NCI-H146 (cell line): ENCODE measurements around the gene DGKH.
"Not testable (repeated sequence)": the region's sequence is repeated elsewhere in the genome, so short reads cannot be mapped to it uniquely, and the experiment has no call there.

Experiments
- DNase-seq: peaks from one replicate; lab custom pipeline; 2025; lab: John Stamatoyannopoulos, UW

The DGKH gene

GRCh38 chr13:42071672-42072419 is 23.4 kb downstream of the DGKH start:
- peak; percentile 53 for DNase-seq

- no peak for DNase-seq
These were observed 25.2 kb downstream of the DGKH start for GRCh38 chr13:42073683-42074082.

DNA sequence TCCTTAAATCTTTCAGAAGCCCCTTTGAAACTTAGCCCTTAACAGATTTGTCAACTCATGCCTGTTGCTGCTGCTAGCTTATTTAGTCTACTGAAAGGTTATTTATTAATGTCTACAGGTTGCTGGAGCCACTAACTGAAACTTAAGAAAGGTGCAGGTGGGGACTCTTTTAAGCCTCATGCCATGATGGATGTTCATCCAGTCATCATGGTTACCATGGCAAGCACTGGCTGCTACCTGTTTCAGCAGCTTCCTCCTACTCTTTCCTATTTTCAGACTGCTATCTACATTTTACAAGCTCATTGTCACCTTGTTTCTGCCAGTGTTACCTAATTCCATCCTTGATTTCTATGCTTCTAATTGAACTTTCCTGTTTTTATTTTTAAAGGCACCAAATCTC is 27.1 kb downstream of the DGKH start:
- no peak for DNase-seq

DNA sequence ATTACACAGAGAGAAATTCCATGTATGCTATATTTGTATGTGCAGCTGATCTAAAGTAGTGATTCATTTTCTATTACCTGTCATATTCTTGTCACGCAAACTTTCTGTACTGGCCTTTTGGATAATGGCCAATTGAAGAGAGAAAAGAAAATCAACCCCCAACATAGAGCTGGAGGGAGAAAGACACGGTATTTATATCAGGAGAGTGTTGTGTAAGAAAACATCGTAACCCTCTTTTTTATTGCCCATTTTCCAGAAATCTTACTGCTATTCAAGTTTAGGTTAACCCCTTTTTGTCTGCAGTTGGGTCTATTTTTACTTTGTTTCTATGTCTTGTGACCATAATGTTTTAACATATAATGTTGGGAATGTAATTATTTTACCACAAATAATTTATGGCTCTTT is 27.9 kb downstream of the DGKH start:
- DNase-seq, result no peak

DNA sequence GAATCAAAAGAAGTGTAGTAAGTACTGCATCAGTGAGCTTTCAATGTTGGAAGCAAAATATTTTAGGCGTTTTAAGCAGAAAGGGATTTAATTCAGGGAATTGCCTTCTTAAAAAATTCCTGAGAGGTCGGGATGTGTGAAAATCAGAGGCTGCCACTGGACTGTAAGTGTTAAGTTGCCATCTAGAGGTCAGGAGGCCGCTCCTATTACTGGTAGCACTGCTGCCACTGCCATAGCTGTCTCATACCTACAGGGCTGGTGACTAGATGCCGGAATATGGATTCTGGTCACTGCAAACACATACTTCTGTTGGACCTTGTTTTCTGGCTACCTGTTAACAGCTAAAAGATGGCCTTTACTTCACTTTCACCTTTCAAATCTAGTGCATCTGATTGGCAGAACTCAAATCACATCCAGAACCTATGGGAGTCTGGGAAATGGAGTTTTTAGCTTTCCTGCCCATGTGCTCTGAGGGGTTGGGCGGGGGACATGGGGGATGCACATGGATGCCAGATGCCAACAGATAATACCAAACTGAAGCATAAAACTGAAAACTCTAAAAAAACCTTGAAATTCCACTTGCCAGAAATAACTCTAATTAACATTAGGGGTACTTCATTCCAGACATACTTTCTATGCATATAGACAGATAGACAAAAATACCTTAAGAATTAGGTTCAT is 29.8 kb downstream of the DGKH start:
- DNase-seq, result no peak

DNA sequence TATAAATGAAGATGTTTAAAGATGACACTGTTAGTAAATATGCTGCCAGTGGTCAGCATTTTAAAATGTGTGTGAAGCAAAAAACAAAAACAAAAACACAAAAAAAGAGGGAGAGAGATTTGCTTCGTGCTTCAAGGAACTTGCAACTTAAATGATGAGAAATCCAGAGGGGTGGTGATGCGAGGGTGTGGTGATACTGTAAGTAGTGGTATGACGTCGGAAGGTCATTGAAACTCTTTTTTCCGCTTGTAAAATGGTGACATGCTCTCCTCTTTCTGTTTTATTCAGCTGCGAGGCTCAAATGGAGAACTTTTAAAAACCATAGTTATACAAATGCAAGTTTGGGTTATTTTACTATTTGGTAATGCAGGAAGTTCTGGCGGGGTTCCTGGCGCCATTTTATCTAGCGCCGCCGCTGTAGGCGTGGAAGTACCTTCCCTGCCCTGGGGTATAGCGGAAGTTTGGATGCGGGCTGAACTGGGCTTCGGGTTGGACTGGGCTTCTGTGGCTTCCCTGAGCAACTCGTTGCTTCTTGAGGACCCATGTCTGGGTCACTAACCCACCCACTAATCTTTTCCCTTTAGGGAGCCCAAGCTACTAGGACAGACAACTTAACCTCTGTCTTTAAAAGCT is 34.8 kb downstream of the DGKH start:
- no peak for DNase-seq

- DNase-seq, result no peak
These were observed 36.3 kb downstream of the DGKH start for GRCh38 chr13:42084722-42085121.

DNA sequence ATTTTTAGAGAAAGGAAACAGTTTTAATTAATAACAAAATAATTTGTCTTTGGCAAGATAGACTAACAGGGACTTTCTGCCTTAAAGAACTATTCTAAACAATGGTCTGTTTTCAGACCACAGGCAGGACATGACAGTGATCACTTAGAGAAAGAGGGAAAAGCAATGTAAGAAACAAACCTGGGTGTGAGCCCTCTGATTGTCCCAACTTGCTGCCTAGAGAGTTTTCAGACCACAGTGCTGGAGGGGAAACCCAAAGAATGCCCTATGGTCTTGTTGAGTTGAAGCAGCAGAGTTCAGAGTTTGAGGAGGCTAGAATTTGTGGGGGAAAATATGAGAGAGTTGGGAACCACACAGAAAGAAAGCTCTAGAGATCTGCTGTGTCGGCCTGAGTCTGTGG is 38.1 kb downstream of the DGKH start:
- no peak for DNase-seq

DNA sequence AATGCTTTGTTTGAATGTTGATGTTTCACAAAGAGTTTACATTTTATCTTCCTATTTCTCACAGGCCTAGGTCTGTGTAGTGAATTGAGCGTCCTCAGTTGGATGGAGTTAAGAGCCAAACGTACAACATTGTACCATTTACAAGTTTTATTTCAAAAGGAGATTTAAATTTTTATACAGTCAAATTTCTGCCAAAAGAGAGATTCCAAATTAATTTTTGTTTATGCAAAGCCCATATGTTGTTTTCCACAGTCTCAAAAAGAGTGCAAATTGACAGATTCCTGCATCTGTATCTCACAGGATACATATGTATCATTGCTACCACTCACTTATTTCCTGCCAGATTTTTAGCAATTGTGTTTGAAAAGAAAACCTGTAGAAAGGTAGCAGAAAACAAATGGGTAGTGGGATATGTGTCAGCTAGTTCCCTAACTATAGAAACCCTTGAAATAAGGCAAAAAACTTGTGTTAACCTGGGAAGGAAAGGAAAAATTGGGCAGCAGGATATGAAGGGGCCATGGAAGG is 46.1 kb downstream of the DGKH start:
- DNase-seq, result no peak

DNA sequence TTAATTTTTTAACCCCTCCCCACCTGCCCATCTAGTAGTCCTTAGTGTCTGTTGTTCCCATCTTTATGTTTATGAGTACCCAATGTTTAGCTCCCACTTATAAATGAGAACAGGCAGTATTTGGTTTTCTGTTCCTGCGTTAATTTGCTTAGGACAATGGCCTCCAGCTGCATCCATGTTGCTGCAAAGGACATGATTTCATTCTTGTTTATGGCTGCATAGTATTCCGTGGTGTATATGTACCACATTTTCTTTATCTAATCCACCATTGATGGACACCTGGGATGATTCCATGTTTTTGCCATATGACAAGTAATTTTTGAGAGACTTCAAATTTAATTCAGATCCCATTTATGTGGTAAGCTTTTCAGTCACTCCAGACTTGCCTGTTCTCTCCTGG is 47.8 kb downstream of the DGKH start:
- DNase-seq, result not testable (repeated sequence)

DNA sequence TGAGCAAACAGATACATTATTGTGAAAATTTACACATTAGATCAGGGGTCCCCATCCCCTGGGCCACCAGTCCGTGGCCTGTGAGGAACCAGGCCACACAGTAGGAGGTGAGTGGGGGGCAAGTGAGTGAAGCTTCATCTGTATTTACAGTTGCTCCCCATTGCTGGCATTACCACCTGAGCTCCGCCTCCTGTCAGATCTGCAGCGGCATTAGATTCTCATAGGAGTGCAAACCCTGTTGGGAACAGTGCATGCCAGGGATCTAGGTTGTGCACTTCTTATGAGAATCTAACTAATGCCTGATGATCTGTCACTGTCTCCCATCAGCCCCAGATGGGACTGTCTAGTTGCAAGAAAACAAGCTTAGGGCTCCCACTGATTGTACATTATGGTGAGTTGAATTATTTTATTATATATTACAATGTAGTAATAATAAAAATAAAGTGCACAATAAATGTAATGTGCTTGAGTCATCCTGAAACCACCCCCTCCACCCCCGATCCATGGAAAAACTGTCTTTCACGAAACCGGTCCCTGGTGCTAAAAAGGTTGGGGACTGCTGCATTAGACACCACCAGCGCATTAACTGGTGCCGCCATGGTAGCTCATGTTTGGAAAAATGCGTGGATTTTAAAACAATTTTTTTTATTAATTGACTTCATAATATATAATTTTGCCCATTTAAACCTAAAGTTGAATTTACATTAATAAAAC is 51.7 kb downstream of the DGKH start:
- no peak for DNase-seq

GRCh38 chr13:42100960-42101359 is 52.5 kb downstream of the DGKH start:
- no peak for DNase-seq

GRCh38 chr13:42101821-42102585 is 53.6 kb downstream of the DGKH start:
- peak; percentile 95 for DNase-seq

- no peak for DNase-seq
These were observed 54.8 kb downstream of the DGKH start for GRCh38 chr13:42102961-42103865.

DNA sequence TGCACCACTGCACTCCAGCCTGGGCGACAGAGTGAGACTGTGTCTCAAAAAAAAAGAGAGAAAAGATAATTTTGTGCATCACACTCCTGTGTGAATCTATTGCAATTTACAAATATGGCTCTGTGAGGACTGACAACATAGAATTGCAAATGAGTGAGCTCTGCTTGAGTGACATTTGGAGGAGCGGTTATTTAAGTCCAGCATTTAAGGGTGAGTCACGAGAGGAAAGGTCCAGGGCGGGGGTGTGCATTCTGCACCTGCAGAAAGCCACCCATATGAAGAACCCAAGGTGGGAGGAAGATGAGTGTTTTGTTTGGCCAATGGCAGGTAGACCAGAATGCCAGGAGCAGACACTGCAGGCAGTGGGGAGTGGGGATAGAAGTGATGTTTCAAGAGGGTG is 58.5 kb downstream of the DGKH start:
- DNase-seq, result peak; percentile 4

GRCh38 chr13:42107421-42107820 is 59.0 kb downstream of the DGKH start:
- peak; percentile 19 for DNase-seq

DNA sequence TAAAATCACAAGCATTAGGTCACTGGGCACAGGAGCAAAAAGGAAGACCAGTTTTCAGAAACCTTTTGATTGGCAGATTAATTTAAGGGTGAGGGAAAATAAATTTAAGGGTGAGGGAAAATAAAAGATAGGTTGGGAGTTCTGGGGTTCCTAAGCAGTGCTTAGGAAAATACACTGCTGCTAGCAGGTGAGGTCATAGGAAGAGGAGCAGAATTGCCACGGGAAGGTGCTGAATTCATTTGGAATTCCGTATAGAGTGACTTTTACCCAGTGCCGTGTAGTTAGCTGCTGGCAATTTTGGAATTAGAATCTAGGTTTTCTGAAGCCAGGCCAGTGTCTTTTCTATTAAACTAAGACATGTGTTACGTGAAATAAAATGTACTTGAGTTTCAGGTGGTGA is 59.8 kb downstream of the DGKH start:
- DNase-seq, result no peak

DNA sequence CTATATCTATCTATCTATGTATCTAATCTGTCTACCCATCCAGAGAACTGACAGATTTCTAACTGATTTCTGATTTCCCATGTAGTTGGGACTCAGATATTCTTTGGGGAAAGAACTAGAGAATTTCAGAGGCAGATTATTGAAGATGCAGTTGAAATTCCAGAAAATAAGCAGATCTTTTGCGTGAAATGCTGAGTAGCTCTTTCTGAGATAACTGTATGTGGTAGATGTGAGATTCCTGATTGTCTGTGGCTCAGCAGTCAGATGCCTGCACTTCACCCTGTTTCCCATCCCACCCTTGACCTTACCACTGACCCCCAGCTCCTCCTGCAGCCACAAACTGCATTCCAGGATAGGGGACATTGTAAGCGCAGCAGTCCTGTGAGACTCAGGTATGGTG is 61.5 kb downstream of the DGKH start:
- DNase-seq, result no peak

- peak; percentile 50 for DNase-seq
These were observed 62.1 kb downstream of the DGKH start for GRCh38 chr13:42110410-42111155.

GRCh38 chr13:42112864-42113263 is 64.4 kb downstream of the DGKH start:
- DNase-seq, result no peak
